AG04449 (cell line): ENCODE results near the gene DGKZ.

Source experiments
- CTCF ChIA-PET: fragments of 350-600 bp; formaldehyde crosslinking; extraction: SDS; loops from one replicate; lab custom pipeline; 2021; ENCODE audit warnings: antibody characterized with exemption; lab: Yijun Ruan, JAX
- POLR2A ChIA-PET: fragments of 400-600, 350-600 bp; formaldehyde crosslinking; extraction: SDS; loops from one replicate; lab custom pipeline; 2020; ENCODE audit warnings: antibody characterized with exemption, inconsistent platforms; lab: Yijun Ruan, JAX
- DNase-seq: peaks from one replicate; pipeline ENCODE4 v3.0.0-alpha.2; 2010; ENCODE audit warnings: low read depth, low spot score
- H3K4me3 ChIP-seq: 2 replicates; pipeline ENCODE4 v1.5.1; 2011; ENCODE audit warnings: low read depth, mild to moderate bottlenecking, control low read depth, low read length
- TF ChIP-seq, protein P1 (sequence below): IDR thresholded peaks from one replicate; pipeline ENCODE4 v1.5.1; 2011; ENCODE audit warnings: mild to moderate bottlenecking, moderate library complexity, low read length, control low read depth, inconsistent platforms; ENCODE audit not compliant: insufficient read depth; ENCODE audit errors: missing control alignments

The DGKZ gene

DNA sequence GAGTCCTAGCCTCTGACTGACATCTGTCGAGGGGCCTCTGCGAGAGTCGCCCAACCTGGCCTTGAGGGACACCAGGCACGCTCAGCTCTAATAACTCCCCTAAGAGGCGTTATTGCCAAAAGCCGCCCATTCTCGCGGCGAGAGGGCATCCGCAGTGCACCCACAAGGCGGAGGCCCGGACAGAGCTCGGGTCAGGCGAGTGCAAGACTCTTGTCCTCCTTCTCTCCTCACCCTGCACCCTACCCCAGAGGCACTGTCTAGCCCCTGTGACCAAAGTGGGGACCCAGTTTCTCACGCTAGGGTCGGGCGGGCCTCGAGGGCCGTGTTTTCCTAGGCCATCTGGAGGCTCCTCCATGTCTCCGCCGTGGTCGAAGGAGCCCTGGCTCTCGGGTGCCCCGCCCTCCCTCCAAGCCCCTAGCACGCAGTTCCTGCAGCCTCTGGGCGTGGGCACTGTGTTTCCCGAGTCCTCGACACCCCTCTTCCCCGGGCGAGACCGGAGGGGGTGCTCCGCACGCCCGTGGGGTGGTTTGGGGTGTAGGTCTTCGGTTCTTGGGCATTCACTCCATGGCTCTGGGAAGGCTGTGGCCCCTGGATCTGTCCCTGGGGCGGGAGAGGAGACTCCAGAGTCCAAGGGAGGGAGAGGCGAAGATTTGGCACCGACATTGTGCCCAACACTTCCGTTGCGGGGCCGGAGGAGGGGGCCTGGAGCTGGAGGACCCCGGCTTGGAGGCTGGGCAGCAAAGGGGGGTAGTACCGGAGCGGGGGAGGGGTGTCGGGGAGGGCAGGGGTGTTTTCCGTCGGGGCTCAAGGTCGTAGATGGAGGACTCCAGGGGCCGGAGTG is 43.3 kb downstream of the DGKZ start:
- CTCF ChIA-PET = interaction anchor here (0.7 to 7.5 kb wide), 32 partner anchors 9 to 419 kb away, joined by 3 to 103 read pairs (median 8); partner anchors contain the start of genes ATG13, CREB3L1, DGKZ and HARBI1
- POLR2A ChIA-PET = no interaction called here
- H3K4me3 ChIP-seq = no peak overlapping the region
- TF ChIP-seq, protein P1, sequence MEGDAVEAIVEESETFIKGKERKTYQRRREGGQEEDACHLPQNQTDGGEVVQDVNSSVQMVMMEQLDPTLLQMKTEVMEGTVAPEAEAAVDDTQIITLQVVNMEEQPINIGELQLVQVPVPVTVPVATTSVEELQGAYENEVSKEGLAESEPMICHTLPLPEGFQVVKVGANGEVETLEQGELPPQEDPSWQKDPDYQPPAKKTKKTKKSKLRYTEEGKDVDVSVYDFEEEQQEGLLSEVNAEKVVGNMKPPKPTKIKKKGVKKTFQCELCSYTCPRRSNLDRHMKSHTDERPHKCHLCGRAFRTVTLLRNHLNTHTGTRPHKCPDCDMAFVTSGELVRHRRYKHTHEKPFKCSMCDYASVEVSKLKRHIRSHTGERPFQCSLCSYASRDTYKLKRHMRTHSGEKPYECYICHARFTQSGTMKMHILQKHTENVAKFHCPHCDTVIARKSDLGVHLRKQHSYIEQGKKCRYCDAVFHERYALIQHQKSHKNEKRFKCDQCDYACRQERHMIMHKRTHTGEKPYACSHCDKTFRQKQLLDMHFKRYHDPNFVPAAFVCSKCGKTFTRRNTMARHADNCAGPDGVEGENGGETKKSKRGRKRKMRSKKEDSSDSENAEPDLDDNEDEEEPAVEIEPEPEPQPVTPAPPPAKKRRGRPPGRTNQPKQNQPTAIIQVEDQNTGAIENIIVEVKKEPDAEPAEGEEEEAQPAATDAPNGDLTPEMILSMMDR = no peak
- DNase-seq = no peak

DNA sequence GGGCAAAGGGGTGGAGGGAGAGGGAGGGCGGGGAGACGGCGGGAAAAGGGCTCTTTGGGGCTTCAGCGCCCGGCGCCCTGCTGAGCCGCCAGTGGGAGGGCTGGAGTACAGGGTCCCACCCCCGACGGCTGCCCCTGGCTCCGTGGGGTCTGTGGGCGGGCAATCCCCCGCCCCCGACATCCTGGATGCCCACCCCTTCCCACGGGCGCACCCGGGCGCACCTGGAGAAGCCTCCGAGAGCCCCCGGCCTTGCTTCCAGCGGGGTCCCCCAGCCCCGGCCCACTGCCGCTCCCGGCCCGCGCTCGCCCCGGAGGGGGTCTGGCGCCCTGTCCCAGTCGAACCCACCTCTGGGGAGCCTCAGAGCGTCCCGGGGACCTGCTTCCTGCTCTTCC is 43.9 kb downstream of the DGKZ start:
- peak overlapping the region; percentile 23; the same call in 1 of the 2 replicates for H3K4me3 ChIP-seq
- CTCF ChIA-PET = interaction anchor here (1.1 to 7.5 kb wide), 13 partner anchors 8 to 226 kb away, joined by 3 to 103 read pairs (median 6); partner anchors contain the start of genes ATG13, CREB3L1 and HARBI1
- TF ChIP-seq, protein P1 = no peak
- DNase-seq = no peak
- POLR2A ChIA-PET = no interaction called here

DNA sequence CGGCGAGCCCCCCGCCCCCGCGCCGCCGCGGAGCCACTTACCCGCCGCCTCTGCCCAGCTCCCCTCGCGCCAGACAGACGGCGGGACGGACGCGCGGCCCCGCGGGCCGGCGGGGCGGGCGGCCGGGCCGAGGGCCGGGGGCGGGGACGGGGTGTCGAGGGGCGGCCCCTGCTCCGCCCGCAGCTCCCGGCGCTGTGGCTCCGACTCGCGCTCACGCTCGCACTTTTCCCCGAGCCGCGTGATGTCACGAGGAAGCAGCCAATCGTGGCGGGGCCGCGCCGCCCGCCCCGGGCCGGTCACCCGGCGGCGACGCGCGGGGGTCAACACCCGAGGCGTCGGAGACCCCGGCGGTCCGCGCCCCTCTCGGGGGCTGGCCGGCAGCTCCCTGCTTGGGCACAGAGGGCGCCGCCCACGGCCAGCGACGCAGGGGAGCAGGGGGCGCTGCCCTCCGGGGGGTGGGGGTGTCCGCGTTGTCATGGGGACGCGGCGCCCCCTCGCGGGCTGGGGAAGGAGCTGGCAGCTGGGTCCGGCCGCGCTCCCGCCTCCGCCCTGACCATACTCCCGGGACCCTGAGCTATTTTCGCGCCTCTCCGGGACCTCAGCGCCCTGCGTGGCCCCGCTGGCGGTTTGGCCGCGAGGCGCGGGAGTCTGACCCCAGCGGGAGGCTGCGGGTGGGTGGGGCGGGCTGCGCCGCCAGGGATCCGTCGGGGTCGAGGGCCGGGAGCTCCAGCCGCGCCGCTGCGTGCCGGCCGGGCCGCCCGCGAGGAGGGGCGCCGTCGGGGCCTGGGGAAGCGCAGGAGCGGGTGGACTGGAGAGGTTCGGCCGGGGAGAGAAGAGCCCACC is 44.5 kb downstream of the DGKZ start, which contains the start of gene CHRM4:
Gene CHRM4 (minus strand): TSS at position 199 of the 843 bp plus-strand sequence. CDS start 5,219 bp downstream, outside the sequence.
- POLR2A ChIA-PET = no interaction called here
- CTCF ChIA-PET = interaction anchor here (0.8 to 7.5 kb wide), 22 partner anchors 8 to 226 kb away, joined by 3 to 103 read pairs (median 4); partner anchors contain the start of genes ATG13, CREB3L1 and HARBI1
- TF ChIP-seq, protein P1 = peak; percentile 67
- H3K4me3 ChIP-seq = peak within 1 kb of the TSS; percentile 48
- DNase-seq = no peak

- CTCF ChIA-PET = interaction anchor here (0.8 to 7.5 kb wide), 23 partner anchors 8 to 225 kb away, joined by 3 to 103 read pairs (median 4); partner anchors contain the start of genes ATG13 and HARBI1
These were observed 45.4 kb downstream of the DGKZ start for GRCh38 chr11:46392421-46393230.

GRCh38 chr11:46393231-46393616 is 46.0 kb downstream of the DGKZ start:
- H3K4me3 ChIP-seq = no peak overlapping the region
- TF ChIP-seq, protein P1 = no peak
- POLR2A ChIA-PET = no interaction called here
- DNase-seq = no peak
- CTCF ChIA-PET = interaction anchor here (0.9 to 7.5 kb wide), 11 partner anchors 8 to 225 kb away, joined by 3 to 103 read pairs (median 5); no protein-coding TSS in a partner anchor

More at GRCh38 chr11:46392421-46393230, 45.4 kb downstream of the DGKZ start:
- DNase-seq = no peak
- H3K4me3 ChIP-seq = peak overlapping the region; percentile 48
- TF ChIP-seq, protein P1 = no peak
- POLR2A ChIA-PET = no interaction called here
